Fibroblast of skin of right biceps (primary cell): ENCODE measurements around the gene PLN.

ENCODE experiments used
- DNase-seq: peaks from one replicate; pipeline ENCODE4 v3.0.0-alpha.2; 2013

PLN gene

DNA sequence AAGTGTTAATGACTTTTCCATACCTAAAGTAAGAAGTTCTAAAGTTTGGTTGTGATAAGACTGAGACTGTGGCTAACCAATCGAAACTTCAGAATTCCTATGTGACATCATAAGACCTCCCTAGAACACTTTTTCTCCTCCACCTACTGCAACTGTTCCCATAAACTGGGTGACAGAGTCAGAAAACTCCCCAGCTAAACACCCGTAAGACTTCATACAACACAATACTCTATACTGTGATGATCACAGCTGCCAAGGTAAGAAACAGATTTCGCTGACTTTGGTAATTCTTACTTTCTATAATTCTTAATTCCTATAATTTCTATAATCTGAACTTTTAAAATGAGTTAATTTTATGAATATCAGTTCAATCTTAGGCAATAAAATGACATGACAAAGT is at the start of gene PLN:
PLN (plus strand) TSS at position 161 of the 400 bp plus-strand sequence. CDS start 10,626 bp downstream, outside the sequence.
- no peak for DNase-seq

DNA sequence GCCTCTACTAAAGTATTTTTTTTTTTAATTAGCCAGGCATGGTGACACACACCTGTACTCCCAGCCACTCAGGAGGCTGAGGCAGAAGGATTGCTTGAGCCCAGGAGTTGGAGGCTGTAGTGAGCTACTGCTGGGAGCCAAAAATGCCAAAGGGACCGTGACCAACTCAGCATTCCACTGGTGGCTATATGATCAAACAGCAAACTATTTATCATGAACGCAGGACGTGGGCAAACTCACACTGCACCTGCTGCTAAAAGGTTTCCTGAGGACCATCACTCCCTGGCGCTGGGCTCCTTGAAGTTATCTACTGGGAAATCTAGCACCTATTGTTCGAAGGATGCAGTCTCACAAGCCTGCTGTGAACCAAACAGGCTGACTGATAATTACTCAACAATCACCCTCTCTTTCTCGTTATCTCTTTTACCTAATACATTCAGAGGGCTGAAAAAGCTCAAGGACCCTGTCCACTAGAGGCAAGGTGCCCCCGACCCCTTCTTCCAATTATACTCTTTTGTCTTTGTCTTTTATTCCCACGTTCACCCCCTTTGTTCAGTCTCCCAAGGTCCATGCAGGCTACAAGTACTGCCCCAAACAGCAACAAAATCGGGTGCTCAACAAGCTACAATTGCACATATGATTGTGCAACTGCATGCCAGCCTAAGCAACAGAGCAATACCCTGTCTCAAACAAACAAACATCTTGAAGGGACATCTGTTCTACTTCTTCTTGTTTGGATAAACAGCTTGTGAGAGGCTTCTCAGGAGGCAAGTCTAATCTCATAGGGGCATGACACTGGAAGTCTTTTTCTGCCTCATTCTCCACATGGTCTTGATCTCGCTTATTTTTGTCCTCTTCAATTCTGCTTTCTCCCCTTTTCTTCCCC is 47.7 kb upstream of the PLN start:
- DNase-seq, result no peak

DNA sequence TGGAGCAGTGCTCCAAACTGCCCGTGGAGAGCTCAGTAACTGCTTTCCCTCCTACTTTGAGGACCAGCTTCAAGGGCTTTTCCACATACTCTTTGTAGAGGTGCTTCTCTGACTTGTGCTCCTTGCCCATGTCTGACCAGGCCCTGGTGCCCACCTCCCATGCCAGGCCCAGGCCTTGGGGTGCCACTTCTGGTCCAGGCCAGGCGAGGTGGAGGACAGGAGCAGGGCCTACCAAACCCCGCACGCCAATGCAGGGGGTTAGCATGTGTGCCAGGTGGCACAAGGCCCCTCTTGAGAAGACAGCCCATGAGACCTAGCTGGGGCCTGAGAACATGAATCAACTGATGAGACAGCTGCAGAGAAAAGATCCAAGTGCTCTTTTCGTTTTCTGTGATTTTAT is 47.0 kb upstream of the PLN start:
- no peak for DNase-seq

DNA sequence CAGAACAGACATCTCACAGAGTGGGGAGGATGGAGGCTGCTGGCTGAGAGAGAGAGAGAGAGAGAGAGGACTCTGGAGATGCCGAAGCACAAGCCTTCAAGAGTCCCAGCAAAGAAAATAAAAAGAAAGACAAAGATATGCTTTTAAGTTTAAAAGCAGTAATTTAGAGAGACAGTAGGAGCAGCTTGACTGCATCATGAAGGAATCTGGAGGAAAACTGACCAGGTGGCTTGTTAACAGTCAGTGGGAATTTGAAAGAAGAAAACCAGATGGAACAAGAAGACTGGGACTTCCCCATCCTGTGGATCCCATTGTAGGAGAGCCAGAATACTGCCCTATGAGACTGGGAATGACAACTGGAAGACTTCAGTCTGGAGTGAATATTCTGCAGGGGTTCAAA is 46.3 kb upstream of the PLN start:
- DNase-seq, result no peak

DNA sequence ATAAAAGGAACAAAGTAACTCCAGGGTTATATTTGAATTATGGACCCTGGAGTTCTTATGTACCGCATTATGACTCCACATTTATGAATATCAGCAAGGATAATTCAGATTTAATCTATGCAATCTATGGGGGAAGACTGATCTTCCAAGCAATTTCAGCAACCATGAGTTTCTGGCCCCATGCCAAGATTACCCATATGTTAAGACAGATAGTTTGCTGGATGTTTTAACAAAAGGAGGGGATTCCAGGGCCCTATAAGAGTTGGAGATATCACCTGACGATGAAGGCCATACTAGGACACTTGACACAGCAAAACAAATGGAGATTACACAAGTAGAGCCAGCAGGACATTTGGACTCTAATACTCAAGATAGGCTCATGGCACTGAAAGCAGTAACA is 45.9 kb upstream of the PLN start:
- DNase-seq, result no peak

DNA sequence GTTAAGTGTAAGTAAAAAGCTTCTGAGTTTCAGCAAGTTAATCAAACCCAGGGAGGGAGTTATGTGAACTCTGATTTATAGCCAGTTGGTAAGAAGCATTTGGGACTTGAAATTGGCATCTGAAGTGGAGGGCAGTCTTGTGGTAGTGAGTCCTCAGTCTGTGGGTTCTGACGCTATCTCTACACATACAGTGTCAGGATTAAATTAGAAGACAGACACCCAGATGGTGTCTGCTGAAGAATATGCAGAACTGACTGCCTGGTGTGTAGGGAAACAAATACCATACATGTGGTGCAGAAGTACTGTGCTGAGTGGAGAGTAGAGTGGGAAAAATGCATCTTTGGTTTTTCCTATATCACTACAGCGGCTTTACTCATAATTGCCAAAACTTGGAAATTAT is 43.5 kb upstream of the PLN start:
- DNase-seq, result no peak

DNA sequence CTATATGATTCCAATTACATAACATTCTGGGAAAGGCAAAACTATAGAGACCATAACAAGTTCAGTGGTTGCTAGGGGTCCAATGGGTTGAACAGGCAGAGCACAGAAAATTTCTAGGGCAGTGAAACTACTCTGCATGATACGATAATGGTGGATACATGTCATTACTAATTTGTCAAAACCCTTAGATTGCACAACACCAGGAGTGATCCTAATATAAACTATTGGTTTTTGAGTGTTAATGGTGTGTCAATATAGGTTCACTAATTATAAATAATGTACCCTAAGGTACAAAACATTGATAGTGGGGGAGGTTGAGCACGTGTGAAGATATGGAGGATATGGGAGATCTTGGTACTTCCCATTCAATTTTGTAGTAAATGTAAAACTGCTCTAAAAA is 42.4 kb upstream of the PLN start:
- no peak for DNase-seq

DNA sequence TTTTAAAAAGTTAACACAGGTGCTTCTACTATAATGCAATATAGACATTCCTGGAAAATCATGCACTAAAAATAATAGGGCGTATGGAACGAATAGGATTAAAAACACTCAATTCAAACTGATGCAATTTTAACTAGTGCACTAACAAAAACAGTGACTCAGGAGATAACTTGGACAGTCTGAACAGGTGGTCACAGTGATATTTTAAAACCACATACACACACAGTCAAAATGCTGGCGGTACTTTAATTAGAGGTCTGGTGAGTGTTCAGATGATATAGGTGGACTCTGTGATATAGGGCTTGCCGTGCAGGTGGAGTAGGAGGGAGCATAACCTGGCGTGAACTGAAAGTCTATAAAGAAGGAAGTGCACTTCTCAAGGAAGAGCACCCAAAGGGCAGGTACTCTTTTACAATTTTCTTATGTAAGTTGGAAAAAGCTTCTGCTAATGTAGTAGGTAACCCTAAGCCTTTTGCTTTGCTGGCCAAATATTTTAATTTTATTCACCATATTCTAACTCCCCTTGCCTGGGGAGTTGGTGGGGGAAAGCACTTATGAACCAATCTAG is 41.9 kb upstream of the PLN start:
- no peak for DNase-seq

DNA sequence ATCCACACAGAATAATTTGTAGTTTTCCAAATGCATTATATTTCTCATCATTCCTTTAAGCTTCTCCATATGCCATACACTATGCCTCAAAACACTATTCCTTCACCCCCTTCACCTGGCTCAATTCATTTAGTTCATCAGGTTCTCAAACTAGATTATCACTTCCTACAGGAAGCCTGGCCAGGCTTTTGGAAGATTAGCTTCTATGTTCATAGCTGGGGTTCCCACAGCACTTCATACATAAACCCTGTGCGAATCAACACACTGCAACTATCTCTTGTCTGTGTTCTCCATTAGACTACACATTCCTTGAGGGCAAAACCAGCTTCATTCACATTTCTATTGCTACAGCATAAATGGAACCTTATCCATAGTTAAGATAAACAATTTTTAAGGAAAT is 40.5 kb upstream of the PLN start:
- DNase-seq, result no peak

DNA sequence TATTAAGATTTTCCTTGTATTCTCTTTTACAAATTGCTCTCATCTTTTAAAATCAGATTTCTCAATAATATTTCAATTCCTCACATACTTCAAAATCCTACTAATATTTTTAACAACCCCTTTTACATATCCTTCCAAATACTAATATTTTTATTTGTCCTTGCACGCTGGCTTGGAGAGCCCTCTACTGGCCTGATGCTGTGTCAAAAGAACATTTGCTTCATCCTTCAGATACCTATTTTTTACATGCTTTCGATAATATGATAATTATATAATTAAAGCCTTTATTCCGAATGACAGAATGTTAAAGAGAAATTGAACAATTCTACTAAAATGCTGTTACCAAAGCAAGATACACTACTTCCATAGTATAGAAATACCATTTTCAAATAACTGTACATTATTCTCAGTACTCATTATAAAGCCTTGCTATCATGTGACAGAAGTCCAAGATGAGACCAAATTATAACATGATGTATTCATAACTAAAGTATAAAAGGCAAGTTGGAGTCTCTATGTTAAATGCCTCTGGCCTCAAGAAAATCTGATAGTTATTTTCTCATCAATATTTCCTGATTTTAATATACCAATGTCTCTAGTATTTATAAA is 39.0 kb upstream of the PLN start:
- peak; percentile 22 for DNase-seq

DNA sequence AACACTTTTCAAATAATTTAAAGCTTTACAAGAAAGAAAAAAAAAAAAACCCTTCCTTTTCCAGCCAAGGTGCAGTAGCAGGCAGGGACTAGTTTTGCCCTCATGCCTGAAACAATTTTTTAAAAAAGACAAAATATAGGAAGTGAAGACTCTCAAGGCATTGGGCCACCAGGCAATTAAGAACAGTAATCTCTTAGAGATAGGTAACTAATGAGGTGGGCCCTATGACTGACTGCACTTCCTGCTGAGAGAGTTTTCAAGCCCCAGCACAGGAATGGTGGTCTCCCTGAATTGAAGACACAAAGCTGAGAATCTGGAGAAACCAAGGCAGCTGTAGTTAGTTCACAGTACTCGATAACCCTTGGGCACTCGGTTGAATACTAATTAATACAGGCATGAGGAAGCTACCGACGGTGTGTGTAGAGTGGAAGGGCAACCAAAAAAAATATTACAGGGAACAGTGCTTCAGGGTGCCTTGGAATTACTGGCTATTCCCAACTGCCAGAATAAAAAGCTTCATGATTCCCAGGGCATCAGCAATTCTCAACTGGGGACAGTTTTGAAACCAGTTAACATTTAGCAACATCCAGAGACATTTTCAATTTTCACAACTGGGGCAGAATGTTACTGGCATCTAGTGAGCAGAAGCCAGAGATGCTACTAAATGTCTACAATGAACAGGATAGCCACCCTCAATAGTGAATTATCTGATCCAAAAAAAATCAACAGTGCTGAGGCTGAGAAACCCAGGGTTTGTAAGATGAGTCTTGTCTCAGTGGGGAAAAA is 36.0 kb upstream of the PLN start:
- no peak for DNase-seq

DNA sequence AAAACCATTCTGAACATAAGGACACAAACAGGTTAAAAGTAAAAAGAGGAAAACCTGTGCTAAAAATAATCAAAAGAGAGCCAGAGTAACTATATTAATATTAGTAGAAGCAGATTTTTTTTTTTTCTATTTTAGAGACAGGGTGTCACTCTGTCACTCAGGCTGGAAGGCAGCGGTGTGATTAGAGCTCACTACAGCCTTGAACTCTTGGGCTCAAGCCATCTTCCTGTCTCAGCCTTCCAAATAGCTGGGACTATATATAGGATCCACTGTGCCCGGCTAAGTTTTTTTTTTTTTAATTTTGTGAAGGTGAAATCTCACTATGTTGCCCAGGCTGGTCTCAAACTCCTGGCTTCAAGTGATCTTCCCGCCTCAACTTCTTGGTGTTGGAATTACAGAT is 33.4 kb upstream of the PLN start:
- no peak for DNase-seq

DNA sequence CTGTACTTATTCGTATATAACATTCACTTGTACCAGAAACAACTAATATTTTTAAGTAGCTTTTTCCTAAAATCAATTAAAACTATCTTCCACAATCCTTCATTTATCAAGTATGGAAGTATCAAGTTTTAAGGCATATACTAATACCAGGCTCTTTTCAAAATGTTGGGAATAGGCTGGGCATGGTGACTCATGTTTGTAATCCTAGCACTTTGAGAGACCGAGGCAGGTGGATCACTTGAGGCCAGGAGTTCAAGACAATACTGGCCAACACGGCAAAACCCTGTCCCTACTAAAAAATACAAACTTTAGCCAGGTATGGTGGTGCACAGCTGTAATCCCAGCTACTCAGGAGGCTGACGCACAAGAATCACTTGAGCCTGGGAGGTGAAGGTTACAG is 25.7 kb upstream of the PLN start:
- DNase-seq, result no peak

DNA sequence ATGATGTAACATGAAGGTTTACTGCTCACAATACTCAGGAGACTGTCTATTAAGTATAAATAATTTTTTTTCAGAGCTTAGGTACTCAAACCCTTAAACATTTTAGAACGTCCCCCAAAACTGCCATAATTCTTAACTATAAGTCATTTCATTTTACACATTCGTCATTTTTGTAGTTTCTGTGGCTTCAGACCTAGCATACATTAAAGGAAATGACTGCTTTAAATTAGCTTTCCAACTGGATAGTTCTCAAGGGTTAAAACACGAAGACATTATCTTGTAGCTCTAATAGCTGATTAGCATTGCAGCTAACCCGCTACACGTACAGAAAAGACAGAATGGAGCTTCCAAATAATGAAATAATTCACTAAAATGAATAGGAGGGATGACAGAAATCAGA is 24.9 kb upstream of the PLN start:
- DNase-seq, result no peak

DNA sequence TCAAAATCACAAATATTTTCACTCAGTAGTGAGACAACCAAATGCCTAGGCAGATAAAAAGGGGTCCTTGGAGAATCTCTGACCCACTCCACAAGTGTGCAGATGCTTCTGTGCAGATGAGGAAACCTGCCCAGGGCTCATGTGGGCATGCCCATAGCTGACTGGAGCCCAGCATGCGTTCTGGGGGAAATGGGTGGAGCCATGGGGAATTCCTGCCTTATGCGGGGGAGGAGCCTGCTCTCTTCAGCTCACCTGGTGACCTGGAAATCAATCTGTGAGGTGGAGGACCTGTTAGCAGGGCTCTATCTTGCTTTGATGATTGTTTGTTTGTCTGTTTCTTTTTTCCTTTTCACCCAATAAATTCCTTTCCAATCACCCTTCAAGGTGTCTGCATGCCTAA is 23.4 kb upstream of the PLN start:
- DNase-seq, result no peak

DNA sequence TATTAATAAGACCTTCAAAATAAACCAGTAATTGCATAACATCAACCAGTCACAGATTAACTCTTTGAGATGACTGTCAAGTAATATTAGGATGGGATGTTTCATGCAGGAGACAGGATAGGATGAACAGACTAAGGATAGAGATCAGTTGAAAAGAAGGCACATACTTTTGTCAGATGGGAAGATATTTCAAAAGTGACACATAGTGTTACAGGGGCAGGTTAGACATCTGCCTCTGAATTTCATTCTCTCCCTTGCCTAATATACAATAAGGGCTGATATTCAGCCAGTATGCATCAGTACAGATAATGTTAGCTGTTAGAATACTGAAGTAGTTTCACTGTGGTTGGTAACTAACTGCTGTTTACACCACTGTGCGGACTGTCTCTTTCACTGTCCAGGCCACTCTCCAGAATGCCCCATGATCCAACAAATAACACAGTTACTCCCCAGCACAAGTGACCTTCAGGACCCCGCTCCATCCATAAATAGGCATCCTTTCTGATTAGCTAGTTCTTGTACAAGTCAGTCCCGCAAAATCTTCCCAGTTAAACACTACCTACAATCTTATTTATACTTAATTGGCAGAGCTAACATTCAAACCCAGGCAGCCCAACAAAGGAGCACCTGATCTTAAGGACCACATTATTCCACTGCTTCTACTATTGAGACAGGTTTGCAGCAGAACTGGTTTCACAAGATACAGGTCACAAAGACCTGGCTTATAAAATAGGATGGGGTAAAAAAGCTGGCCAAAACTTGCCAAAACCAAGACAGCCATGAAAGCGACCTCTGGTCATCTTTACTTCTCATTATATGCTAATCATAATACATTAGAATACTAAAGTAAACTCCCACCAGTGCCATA is 21.9 kb upstream of the PLN start:
- DNase-seq, result no peak

DNA sequence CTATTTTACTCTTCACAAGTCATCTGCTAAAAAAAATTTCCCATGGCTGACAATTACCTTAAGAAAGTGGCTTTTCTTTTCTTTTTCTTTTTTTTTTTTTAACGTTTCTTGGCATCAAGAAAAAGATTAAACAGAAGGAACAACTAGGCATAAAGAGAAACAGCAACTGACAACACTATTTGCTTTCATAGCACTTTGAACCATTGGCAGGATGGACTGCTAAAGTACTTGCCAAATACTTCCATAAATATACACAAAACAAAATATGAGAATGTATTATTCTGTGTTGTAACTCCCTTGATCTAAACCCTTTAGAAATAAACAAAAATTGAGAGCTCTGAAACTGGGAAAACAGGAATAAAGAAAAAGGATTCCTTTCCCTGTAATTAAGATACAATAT is 20.0 kb upstream of the PLN start:
- DNase-seq, result no peak

DNA sequence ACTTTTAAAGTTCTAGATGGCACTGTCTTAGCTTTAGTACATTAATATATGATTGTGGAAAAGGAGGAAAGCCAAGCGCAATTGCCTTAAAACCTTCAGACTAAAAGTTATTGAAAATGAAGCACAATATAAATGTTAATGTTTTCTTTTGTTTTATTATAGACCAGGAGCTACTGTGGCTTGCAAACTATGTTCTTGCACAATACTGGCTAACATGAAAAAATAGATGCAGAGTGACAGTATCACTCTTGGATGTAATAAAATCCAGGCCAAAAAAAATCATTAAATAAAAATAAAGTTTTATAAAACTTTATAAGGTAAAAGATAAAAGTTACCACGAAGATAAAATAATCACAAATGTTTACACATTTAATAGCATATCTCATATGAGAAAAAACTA is 18.3 kb upstream of the PLN start:
- no peak for DNase-seq

DNA sequence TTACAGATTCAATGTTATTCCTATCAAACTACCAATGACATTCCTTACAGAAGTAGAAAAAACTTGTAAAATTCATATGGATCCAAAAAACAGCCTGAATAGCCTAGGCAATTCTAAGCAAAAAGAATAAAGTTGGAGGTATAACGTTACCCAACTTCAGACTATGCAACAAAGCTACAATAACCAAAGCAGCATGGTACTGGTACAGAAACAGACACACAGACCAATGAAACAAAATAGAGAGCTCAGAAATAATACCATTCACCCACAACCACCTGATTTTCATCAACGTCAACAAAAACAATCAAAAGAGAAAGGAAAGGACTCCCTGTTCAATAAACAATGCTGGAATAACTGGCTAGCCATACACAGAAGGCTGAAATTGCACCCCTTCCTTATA is 17.2 kb upstream of the PLN start:
- DNase-seq, result no peak

DNA sequence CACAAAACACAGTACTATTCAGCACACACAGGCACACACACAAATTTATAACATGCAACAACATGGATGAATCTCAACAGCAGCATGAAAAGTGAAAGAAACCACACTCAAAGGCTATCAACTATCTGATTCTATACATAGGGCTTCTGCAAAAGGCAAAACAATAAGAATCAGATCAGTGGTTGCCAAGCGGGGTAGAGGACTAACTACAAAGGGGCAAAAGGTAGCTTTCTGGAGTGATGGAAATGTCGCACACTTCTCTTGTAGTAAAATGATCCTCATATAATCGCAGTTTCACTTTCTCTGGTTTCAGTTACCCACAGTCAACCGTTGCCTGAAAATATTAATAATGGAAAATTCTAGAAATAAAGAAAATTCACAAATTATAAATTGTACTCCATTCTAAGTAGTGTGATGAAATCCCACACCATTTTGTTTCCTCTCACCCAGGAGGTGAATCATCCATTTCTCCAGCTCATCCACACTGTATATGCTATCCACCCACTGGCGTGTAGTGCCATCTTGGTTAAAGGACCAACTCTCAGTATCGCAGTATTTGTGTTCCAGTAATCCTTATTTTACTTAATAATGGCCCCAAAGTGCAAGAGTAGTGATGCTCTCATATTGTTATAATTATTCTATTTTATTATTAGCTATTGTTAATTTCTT is 12.8 kb upstream of the PLN start:
- no peak for DNase-seq

DNA sequence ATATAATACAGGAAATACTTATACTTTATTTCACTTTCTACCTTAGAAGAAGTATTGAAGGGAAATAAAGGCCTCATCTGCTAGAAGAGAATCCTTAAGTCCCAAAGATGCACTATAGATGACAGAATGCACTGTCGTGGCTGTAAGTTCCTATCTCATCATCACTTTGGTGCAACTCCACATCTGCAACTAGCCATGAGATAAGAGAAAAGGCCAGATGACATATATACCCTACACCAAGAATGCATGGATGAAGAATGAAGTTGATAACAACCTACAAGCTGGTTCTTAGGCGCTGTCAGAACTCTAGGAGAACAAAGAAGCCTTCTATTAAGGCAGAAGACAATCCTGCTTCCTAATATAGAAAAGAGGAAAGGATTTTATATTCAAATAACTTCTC is 11.6 kb upstream of the PLN start:
- no peak for DNase-seq

DNA sequence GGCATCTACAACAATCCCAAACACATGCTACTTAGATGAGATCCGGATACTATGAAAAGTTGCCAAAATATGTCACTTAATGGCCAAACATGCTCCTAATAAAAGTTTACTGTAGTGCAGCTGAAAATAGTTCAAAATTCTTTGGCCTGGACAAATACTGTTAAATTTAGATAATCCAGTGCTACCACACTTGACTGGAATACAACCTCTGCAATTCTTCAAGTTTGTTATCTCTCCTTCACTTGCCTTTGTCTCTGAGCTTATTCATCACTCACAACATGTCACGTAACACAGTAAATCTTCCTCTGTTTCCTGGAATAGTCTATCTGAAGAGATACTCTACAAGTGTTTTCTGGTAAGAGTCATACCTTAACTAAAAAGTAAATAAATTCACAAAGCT is 10.5 kb upstream of the PLN start:
- peak; percentile 21 for DNase-seq
